DOHH2 (cell line): ENCODE data around the gene FGGY.
"Not testable (repeated sequence)": the region's sequence is repeated elsewhere in the genome, so short reads cannot be mapped to it uniquely, and the experiment has no call there.

Experiments used
- H3F3A ChIP-seq: fragments of 200-600 bp; sonication (generic), shearing (Covaris generic); 2 replicates; pipeline ENCODE4 v1.6.0; 2016; ENCODE audit warnings: antibody characterized with exemption, mild to moderate bottlenecking; ENCODE audit not compliant: control insufficient read depth, insufficient read depth
- H3K27ac ChIP-seq: fragments of 200-600 bp; sonication (generic); 2 replicates; pipeline ENCODE4 v1.5.1; 2014; ENCODE audit warnings: low read depth, mild to moderate bottlenecking, low read length, moderate library complexity
- H3K27me3 ChIP-seq: fragments of 200-600 bp; sonication (generic); 2 replicates; pipeline ENCODE4 v1.6.1; 2014; ENCODE audit warnings: mild to moderate bottlenecking, low read length, mixed read lengths; ENCODE audit not compliant: control insufficient read depth
- H3K36me3 ChIP-seq: fragments of 200-600 bp; sonication (generic); 2 replicates; pipeline ENCODE4 v1.6.1; 2014; ENCODE audit warnings: mild to moderate bottlenecking, low read length, moderate library complexity, mixed read lengths; ENCODE audit not compliant: control insufficient read depth
- H3K4me1 ChIP-seq: fragments of 200-600 bp; sonication (generic); 2 replicates; pipeline ENCODE4 v1.6.1; 2014; ENCODE audit warnings: mild to moderate bottlenecking, low read length, mixed read lengths; ENCODE audit not compliant: control insufficient read depth
- H3K4me2 ChIP-seq: fragments of 200-600 bp; sonication (generic); 2 replicates; pipeline ENCODE4 v1.6.0; 2014; ENCODE audit warnings: mild to moderate bottlenecking, low read length, moderate library complexity
- H3K4me3 ChIP-seq: fragments of 200-600 bp; sonication (generic); 2 replicates; pipeline ENCODE4 v1.5.1; 2014; ENCODE audit warnings: mild to moderate bottlenecking, low read length, mixed read lengths
- H3K79me2 ChIP-seq: fragments of 200-600 bp; sonication (generic); 2 replicates; pipeline ENCODE4 v1.6.1; 2014; ENCODE audit warnings: mild to moderate bottlenecking, low read length, mixed read lengths; ENCODE audit not compliant: control insufficient read depth
- H3K9me2 ChIP-seq: fragments of 200-600 bp; sonication (generic); replicated peaks from 2 replicates; pipeline ENCODE4 v1.6.1; 2014; ENCODE audit warnings: mild to moderate bottlenecking, low read length, mixed read lengths; ENCODE audit not compliant: control insufficient read depth
- H3K9me3 ChIP-seq: fragments of 200-600 bp; sonication (generic); 2 replicates; pipeline ENCODE4 v1.6.1; 2014; ENCODE audit warnings: antibody characterized with exemption, low read length, mixed read lengths; ENCODE audit not compliant: control insufficient read depth, insufficient read depth
- H4K20me1 ChIP-seq: fragments of 200-600 bp; sonication (generic); 2 replicates; pipeline ENCODE4 v1.6.0; 2014; ENCODE audit warnings: low read depth, mild to moderate bottlenecking, antibody characterized with exemption, low read length, moderate library complexity; ENCODE audit not compliant: control insufficient read depth, insufficient read depth
- EZH2phosphoT487 ChIP-seq: fragments of 200-600 bp; sonication (generic); IDR thresholded peaks from 2 replicates; pipeline ENCODE4 v1.6.1; 2017; ENCODE audit warnings: borderline replicate concordance, mild to moderate bottlenecking, antibody characterized with exemption, low read length, moderate library complexity, mixed read lengths
- TF ChIP-seq, protein P1 (sequence below): fragments of 200-600 bp; sonication (generic); IDR thresholded peaks from one replicate; pipeline ENCODE4 v1.5.1; 2014; ENCODE audit warnings: antibody characterized with exemption, mild to moderate bottlenecking, low read depth, low read length; ENCODE audit not compliant: poor library complexity, severe bottlenecking

FGGY gene

DNA sequence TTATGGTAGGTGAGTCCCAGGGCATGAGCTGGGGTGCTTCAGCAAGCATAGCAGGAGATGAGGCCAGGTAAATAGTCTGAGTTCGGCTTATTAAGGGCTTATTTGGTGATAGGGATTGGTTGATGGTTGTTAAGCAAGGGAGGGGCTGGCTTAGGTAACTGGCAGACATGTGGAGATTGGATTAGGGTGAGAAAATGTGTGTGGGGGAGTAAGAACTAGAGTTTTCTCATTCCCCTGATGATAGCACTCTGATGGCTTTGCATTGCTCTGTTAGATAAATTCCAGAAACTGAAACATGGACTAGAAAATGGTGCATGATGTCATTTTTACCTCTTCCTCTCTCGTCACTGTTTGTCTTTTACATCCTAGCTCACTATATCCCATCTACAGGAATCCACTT, 53.6 kb downstream of the FGGY start:
- H3F3A ChIP-seq: no peaks in the 10 kb centered on the region
- H3K9me2 ChIP-seq: no peaks in the 10 kb centered on the region
- TF ChIP-seq, protein P1, sequence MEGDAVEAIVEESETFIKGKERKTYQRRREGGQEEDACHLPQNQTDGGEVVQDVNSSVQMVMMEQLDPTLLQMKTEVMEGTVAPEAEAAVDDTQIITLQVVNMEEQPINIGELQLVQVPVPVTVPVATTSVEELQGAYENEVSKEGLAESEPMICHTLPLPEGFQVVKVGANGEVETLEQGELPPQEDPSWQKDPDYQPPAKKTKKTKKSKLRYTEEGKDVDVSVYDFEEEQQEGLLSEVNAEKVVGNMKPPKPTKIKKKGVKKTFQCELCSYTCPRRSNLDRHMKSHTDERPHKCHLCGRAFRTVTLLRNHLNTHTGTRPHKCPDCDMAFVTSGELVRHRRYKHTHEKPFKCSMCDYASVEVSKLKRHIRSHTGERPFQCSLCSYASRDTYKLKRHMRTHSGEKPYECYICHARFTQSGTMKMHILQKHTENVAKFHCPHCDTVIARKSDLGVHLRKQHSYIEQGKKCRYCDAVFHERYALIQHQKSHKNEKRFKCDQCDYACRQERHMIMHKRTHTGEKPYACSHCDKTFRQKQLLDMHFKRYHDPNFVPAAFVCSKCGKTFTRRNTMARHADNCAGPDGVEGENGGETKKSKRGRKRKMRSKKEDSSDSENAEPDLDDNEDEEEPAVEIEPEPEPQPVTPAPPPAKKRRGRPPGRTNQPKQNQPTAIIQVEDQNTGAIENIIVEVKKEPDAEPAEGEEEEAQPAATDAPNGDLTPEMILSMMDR: no peak
- no peak for TF ChIP-seq EZH2phosphoT487
- no peaks in the 10 kb centered on the region for H3K79me2 ChIP-seq
- no peak overlapping the region for H3K4me3 ChIP-seq
- no peak overlapping the region for H3K27ac ChIP-seq
- H3K9me3 ChIP-seq: no peaks in the 10 kb centered on the region
- H3K4me2 ChIP-seq: no peak overlapping the region
- H3K27me3 ChIP-seq: no peaks in the 10 kb centered on the region
- no peaks in the 10 kb centered on the region for H3K36me3 ChIP-seq
- H4K20me1 ChIP-seq: no peaks in the 10 kb centered on the region
- H3K4me1 ChIP-seq: no peaks in the 10 kb centered on the region

DNA sequence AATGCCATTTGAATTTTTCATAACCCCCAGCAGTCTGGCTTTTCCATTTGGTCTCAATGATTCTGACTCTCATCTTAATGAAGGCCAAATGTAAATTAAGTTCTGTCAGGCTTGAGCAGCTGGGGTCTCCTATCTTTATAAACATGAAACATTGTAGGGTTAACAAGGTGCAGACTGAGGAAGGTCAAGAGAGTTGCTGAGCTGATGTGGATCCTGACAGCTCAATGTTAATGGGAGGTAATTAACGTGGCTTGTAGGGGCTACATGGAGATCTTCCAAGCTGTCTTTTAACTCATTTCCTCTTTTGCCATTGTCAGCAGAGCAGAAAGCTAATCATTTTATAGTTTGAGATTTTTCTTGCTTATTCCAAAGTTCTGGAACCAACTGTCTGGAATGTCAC, 55.2 kb downstream of the FGGY start:
- Histone ChIP-seq H3K4me3 (no peak overlapping the region), H3K9me3 (no peaks in the 10 kb centered on the region), H3K36me3 (no peaks in the 10 kb centered on the region), H3K79me2 (no peaks in the 10 kb centered on the region), H3K4me2 (no peak overlapping the region), H3K27me3 (no peaks in the 10 kb centered on the region), H3K4me1 (no peaks in the 10 kb centered on the region), H4K20me1 (no peaks in the 10 kb centered on the region), H3F3A (no peaks in the 10 kb centered on the region), H3K27ac (no peak overlapping the region), H3K9me2 (no peaks in the 10 kb centered on the region)
- TF ChIP-seq EZH2phosphoT487: no peak
- TF ChIP-seq, protein P1: no peak

GRCh38 chr1:59353453-59353852, 56.6 kb downstream of the FGGY start:
- H3K27ac ChIP-seq: no peak overlapping the region
- no peaks in the 10 kb centered on the region for H3K9me3 ChIP-seq
- no peaks in the 10 kb centered on the region for H3K4me1 ChIP-seq
- H3F3A ChIP-seq: no peaks in the 10 kb centered on the region
- no peak overlapping the region for H3K4me3 ChIP-seq
- no peaks in the 10 kb centered on the region for H3K9me2 ChIP-seq
- no peaks in the 10 kb centered on the region for H3K27me3 ChIP-seq
- no peak overlapping the region for H3K4me2 ChIP-seq
- H4K20me1 ChIP-seq: no peaks in the 10 kb centered on the region
- no peaks in the 10 kb centered on the region for H3K36me3 ChIP-seq
- no peaks in the 10 kb centered on the region for H3K79me2 ChIP-seq
- TF ChIP-seq EZH2phosphoT487: no peak
- TF ChIP-seq, protein P1: no peak

- not testable (repeated sequence) for H3K27me3 ChIP-seq, H3F3A ChIP-seq, H3K27ac ChIP-seq, H3K9me3 ChIP-seq, H3K4me3 ChIP-seq, H3K36me3 ChIP-seq, H3K79me2 ChIP-seq, H3K9me2 ChIP-seq, H3K4me1 ChIP-seq, H4K20me1 ChIP-seq, H3K4me2 ChIP-seq
Measured at GRCh38 chr1:59354239-59354638, 57.3 kb downstream of the FGGY start.
